BE2C (cell line): ENCODE results near the gene JUP.

Experiments
- DNase-seq: peaks from one replicate; pipeline ENCODE4 v3.0.0-alpha.2; 2020
- H3K27me3 ChIP-seq: fragments of 250-450 bp; sonication (Bioruptor Pico); 2 replicates; pipeline ENCODE4 v1.5.1; 2020; ENCODE audit warnings: mild to moderate bottlenecking
- H3K36me3 ChIP-seq: fragments of 250-450 bp; sonication (Bioruptor Pico); 2 replicates; pipeline ENCODE4 v1.5.1; 2020; ENCODE audit warnings: mild to moderate bottlenecking
- H3K4me1 ChIP-seq: fragments of 250-450 bp; sonication (Bioruptor Pico); 2 replicates; pipeline ENCODE4 v1.5.1; 2020
- H3K4me3 ChIP-seq: 2 replicates; pipeline ENCODE4 v1.5.1; 2011; ENCODE audit warnings: low read depth, low read length
- H3K9me3 ChIP-seq: fragments of 250-450 bp; sonication (Bioruptor Pico); 2 replicates; pipeline ENCODE4 v1.5.1; 2020
- TF ChIP-seq, protein P1 (sequence below): IDR thresholded peaks from 2 replicates; pipeline ENCODE4 v1.5.1; 2012; ENCODE audit warnings: mild to moderate bottlenecking, low read depth, low read length

The JUP gene

DNA sequence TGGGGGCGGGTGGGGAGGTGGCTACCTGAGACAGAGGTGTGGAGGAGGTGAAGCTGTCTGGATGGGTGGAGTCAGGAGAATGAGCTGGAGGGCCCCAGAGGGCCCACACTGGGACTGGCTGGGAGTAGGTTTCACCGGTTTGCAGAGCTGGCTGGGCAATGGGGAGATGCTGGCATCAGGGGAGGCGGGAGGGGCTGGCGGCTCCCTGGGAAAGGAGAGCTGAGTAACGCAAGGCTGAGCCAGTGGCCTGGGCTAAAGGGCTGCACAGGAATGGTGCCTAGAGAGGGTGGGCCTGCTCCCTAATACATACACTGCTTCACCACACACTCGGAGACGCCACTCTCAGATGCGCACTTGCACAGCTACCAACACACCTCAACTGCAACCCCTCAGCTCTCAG lies 12.9 kb upstream of the JUP start:
- no peak for DNase-seq
- Histone ChIP-seq H3K4me3 (no peak overlapping the region), H3K9me3 (no peaks in the 10 kb centered on the region), H3K36me3 (peaks cover 11% of the 10 kb centered on the region), H3K4me1 (peaks cover 7% of the 10 kb centered on the region), H3K27me3 (no peaks in the 10 kb centered on the region)
- TF ChIP-seq, protein P1, sequence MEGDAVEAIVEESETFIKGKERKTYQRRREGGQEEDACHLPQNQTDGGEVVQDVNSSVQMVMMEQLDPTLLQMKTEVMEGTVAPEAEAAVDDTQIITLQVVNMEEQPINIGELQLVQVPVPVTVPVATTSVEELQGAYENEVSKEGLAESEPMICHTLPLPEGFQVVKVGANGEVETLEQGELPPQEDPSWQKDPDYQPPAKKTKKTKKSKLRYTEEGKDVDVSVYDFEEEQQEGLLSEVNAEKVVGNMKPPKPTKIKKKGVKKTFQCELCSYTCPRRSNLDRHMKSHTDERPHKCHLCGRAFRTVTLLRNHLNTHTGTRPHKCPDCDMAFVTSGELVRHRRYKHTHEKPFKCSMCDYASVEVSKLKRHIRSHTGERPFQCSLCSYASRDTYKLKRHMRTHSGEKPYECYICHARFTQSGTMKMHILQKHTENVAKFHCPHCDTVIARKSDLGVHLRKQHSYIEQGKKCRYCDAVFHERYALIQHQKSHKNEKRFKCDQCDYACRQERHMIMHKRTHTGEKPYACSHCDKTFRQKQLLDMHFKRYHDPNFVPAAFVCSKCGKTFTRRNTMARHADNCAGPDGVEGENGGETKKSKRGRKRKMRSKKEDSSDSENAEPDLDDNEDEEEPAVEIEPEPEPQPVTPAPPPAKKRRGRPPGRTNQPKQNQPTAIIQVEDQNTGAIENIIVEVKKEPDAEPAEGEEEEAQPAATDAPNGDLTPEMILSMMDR: no peak

DNA sequence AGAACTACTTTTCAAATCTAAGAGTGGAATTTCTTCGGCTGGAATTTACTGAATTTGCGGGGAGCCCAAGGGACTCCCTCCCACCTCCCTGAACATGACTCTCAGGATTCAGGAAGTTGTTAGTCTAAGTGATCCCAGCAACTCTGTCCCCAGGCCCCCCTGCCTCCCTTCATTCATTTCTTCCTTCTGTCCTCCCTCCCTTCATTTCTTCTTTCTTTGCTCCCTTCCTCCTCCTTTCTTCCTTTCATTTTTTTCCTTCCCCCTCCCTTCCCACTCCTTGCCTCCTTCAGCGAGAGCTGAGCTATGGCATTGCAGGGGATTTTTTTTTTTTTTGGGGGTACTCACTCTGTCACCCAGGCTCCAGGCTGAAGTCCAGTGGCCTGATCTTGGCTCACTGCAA lies 10.9 kb upstream of the JUP start:
- Histone ChIP-seq H3K4me1 (peaks cover 21% of the 10 kb centered on the region), H3K27me3 (no peaks in the 10 kb centered on the region), H3K9me3 (no peaks in the 10 kb centered on the region), H3K36me3 (peaks cover 5% of the 10 kb centered on the region), H3K4me3 (no peak overlapping the region)
- TF ChIP-seq, protein P1: no peak
- DNase-seq: no peak

DNA sequence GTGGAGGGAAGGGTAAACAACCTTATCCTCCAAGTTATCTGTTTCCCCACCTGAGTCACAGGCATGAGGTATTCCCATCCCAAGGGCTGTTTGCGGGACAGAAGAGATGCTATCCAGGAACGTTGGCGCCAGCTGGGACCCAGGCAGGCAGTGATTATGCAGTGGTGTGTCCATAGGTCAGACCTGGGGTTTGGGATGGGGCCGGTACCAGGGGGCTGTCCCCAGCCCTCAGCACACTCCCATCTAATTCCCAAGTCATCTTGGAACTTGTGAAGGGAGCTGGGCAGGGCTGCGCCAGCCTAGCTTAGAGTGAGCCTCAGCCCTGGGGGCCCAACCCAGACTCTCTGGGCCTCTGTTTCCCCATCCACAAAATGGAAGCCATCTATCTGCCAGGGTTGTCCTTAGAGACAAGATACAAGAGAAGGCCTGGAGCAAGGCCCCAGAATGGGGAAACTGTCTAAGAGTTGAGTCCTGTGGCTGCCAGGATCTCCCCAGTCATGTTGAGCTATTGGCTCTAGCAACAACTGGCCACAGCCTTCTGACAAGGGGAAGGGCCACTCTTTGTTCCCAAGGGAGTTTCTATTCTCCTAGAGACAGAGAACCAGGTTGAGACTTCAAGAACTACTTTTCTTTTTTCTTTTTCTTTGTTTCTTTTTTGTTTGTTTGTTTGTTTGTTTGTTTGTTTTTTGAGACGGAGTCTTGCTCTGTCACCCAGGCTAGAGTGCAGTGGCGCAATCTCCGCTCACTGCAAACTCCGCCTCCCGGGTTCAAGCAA lies 9.8 kb upstream of the JUP start:
- no peak for DNase-seq
- TF ChIP-seq, protein P1: no peak
- Histone ChIP-seq H3K4me1 (peaks cover 20% of the 10 kb centered on the region), H3K27me3 (no peaks in the 10 kb centered on the region), H3K36me3 (no peaks in the 10 kb centered on the region), H3K9me3 (no peaks in the 10 kb centered on the region), H3K4me3 (no peak overlapping the region)

DNA sequence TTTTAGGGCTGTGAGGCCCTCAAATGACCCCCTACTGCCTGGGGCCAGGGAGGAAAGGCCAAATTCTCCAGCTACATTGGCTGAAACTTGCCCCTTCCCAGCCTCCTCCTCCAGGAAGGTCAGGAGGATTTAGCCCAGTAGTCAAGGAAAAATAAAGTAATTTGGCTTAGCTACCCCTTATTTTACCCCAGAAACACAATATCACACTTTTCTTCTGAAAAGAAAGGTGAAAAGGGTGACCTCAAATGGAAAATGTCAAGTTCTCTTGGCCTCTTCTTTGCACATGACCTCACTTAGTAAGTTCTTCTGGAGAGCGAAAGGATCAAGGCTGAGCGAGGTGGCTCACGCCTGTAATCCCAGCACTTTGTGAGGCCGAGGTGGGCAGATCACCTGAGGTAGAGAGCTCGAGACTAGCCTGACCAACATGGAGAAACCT lies 8.0 kb upstream of the JUP start:
- no peak for DNase-seq
- Histone ChIP-seq H3K27me3 (no peaks in the 10 kb centered on the region), H3K9me3 (no peaks in the 10 kb centered on the region), H3K4me1 (peaks cover 14% of the 10 kb centered on the region), H3K4me3 (no peak overlapping the region), H3K36me3 (no peaks in the 10 kb centered on the region)
- TF ChIP-seq, protein P1: no peak

DNA sequence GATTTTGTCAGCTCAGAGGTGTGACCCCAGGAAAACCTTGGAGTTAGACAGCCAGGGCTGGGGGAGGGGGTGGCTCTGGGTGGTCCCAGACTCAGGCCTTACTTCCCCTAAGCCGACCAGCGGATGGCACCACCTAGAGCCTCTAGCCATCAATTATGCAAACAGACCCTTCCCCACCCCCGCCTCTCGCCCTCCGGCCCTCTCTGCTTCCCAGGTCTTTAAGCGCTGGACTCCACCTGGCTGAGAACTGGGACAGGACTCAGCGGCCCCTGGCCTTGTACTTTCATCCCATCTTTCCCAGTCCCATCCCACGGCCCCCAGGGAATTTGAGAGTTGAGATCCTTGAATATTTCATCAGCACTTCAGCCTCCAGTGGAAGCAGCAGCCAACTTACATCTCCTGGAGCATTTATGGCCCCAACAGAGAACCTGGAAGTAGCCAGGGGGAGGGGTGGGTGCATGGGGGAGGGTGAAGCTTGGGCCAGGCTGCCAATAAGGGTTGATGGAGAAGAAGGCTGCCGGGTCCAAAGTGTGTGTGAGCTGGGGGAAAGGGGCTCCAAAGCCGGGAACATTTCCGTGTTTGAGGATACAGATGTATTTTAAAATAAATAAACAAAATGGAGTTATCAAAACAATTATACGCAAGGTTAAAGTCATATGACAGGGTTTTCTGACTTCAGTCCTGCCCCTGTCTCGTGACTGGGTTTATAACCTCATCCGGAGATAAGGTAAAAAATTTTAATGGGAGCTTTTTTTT lies 7.5 kb upstream of the JUP start:
- peaks cover 14% of the 10 kb centered on the region for H3K4me1 ChIP-seq
- H3K9me3 ChIP-seq: no peaks in the 10 kb centered on the region
- H3K27me3 ChIP-seq: no peaks in the 10 kb centered on the region
- H3K4me3 ChIP-seq: no peak overlapping the region
- no peaks in the 10 kb centered on the region for H3K36me3 ChIP-seq
- TF ChIP-seq, protein P1: no peak
- no peak for DNase-seq
